SIG-M5 (cell line): Measurements from ENCODE around the gene CMIP.

Source experiments
- DNase-seq: peaks from one replicate; lab custom pipeline; 2025; lab: John Stamatoyannopoulos, UW

CMIP gene

DNA sequence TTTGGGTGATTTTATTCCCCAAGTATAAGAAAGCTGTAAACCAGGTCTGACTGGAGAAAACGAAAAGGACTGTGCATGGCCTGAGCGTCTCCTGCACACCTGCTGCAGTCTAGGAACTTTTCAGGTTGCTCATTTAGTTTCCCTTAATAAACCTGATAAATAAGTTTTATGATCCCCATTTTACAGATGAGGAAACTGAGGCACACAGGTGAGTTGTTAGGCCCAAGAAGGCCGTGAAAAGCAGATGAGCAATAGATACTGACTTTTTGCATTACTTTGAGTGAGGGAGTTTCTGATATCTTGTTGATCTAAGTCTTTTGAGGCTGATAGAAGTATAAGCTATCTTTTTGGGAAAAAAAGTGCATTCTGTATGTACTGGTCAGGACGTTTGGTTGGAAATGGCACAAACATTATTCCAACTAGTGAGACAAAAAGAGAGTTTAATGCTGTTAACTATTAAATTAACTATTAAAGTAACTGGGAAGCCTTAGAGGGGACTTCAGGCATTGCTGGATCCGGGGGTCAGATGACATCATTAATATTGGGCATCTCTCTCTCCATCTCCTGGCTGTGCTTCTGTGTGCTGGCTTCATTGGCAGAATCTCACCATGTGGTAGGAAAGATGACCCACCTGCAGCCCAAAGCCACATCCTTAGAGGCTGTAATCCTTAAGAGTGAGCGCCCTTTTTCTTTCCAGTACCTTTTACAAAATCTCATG is 163.4 kb downstream of the CMIP start:
- no peak for DNase-seq

DNA sequence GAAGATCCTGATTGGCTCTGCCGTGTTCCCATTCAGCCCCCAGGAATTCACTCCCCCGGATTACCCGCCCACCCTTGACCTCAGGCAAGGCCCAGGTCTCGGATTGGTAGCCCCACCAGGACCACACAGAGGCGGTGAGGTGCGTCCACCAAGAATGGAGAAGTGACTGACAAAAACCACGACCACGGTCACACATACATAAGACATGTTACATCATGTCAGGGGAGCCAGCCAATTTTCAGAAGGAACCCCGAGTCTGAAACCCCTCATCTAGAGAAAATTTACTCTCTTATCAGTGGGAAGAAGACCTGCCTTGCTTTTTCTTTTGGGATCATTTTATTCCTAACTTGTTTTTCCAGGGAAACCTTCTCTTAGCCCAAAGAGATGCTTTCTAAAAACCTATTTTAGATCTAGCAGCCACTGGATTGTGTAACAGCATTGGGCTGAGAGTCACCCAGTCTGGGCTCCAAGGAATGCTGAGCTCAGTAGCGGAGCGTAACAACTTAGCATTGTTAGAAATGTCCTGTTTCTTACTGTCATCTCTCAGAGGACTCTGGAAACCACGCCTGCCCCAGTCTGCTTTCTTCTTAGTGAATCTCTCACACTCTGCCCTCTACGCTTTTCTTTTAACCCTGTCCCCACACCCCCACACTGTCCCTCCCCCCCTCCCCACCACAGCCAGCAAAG is 164.1 kb downstream of the CMIP start:
- DNase-seq, result no peak

DNA sequence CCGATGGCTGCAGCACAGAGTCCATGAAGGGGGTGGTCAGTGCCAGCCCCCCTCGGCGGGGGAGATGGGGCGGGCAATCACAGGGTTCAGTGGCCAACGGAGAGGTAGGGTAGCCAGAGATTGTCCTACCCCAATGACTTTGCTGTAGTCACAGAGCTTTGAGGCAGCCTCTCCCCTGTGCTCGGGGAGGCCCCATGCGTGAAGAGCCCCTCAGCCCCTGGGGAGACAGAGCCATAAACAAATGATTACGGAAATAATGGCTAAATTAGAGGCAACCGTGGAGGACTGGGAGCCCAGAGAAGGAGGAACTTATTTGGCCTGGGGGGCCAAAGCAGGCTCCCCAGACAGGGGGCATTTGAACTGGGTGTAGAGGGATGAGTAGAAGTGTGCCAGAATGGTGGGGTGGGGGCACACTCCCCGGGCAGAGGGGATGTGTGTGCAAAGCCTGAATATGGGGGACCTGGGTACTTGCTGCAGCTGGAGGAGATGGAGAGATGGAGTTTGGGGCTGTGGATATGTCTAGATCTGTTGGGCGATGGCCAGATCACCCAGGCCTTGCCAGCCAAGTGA is 164.8 kb downstream of the CMIP start:
- DNase-seq, result no peak

DNA sequence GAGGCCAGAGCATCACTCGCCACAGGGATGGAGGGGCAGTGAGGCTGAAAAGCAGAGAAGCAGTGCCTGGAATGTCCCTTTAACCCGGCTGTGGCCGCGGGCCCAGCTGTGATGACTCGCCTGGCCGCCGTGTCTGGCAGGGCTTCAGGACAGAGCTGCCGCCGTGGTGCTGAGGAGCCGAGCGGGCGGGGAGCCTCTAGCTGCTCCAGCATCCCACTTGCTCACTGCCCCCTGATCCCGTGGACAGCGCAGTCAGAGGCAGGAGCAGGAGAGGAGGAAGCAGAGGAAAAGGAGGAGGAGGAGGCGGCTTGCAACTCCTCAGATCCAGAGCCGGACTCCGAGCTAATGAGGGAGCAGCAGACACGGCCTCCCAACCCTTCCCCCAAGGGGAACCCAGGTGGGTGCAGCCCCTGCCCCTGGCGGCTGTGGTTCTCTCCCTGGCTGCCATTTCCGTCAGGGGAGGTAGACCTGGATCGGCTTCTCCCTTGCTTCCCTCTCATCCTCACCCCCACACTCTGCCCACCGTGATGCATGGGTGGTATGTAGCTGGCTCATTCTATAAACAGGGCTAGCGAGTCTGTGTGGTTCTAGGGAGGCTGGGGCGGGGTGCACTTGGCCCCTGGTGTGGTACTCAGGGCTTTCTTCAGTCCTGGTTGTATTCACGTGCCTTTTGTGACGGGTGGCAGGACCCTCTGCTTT is 165.7 kb downstream of the CMIP start:
- DNase-seq, result no peak

DNA sequence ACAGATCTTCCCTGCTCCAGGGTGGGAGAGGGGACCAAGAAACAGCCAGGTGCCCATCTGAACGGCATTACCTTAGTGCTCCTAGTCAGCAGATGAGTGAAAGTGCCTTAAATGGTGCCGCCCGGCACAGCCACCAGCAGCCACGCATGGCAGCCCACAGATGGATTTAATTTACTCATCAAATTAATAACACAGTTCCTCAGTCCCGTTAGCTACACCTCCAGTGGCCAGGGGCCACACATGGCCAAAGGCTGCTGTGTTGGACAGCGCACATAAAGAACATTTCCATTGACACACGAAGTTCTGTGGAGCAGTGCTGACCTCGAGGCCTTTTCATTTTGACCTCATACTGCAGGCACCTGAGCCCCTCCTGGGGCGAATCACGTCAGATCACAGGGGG is 166.3 kb downstream of the CMIP start:
- DNase-seq, result no peak

DNA sequence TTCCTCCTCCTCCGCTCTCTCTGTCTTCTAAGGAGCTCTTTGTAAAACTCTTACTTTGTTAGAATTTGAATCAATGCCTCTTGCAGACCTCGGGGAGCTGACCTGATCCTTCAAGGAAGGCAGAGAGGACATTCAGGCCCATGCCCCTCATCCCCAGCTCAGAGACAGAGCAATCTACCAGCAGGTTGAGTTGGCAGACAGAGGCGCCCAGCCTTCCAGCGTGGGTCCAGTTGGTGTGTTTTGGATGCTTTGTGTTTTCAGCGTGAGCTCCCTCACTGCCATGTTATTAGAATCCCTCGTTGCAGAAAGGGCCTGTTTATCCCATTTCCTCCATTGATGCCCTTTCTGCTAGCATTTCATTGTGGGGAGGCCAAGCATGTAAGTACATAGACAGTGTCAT is 167.1 kb downstream of the CMIP start:
- no peak for DNase-seq

DNA sequence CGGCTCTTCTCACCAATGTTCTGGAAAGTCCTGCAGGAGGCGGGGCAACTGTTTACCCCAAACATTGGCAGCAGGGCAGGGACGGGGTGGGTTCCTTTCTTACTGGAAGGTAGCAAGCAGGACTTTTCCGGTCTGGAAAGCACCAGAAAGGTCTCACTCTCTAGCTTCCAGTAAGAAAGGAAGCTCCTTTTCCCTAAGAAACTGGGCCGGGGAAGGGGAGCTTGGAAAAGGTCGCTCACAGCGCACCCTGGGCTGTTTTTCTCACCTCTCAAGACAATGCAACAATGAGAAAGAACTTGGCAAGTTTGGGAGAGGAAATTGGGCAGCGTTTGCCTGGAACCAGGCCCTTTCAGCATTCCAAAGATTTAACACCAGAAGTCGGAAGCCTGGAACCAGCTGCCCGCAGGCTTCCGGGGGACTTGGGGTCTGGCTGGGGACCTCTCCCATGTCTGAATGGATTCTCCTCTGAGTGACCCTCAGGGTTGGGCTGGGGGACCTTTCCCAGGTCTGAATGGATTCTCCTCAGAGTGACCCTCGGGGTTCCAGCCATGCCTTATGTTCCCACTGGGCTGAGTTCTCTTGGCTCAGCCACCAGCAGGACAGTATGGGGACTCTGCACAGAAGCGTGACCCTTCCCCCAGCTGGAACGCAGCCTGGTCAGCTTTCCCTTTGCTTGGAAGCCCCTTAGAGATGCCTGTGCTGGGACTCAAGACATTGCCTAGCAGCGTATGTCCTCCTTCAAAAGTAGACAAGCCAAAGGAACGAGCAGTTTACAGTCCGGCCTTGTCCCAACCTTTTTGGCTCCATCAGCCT is 167.9 kb downstream of the CMIP start:
- DNase-seq, result no peak

DNA sequence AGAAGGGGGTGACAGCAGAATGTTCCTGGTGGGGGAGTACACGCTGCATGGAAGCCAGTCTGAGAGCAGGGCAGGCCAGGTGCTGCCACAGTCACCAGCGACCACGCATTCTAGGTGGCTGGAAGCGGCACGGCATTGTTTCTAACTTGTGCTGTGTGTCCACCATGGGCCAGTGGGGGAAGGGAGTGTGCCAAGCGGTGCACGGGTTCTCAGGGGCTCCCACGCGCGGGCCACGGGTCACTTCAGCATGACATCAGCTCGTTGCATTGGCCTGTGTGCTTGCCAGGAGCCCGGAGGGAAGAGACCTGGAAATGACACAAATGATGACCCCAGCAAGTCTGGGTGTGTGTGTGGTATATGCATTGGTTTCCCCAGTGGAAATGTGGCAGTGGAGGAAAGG is 169.6 kb downstream of the CMIP start:
- DNase-seq, result no peak

DNA sequence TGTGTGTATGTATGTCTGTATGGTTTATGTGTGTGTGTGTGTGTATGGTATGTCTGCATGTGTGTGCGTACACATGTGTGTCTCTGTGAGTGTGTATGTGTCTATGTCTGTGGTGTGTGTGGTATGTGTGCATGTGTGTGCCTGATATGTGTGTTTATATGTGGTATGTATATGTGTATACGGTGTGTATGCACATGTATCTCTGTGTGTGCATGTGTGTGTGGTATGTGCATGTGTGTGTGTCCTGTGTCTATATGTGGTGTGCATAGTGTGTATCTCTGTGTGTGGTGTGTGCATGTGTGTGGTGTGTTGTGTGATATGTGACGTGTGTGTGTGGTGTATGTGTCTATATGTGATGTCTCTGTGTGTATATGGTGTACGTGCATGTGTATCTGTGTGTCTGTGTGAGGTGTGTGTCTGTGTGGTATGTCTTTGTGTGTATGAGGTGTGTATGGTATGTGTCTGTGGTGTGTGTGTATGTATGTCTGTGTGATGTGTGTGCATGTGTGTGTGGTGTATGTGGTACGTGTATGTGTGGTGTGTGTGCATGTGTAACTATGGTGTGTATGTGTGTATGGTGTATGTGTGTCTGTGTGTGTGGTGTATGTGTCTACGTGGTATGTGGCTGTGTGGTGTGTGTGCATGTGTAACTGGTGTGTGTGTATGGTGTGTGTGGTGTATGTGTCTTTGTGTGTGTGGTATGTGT is 170.2 kb downstream of the CMIP start:
- no peak for DNase-seq

DNA sequence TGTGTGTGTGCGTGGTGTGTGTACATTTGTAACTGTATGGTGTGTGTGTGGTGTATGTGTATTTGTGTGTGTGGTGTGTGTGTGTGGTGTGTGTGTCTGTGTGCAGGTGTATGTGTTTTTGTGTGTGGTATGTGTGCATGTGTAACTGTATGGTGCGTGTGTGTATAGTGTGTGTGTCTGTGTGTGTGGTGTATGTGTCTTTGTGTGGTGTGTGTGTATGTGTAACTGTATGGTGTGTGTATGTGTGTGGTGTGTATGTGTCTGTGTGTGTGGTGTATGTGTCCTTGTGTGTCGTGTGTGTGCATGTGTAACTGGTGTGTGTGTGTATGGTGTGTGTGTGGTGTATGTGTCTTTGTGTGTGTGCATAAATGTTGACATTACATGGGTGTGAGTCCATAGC is 170.8 kb downstream of the CMIP start:
- no peak for DNase-seq

DNA sequence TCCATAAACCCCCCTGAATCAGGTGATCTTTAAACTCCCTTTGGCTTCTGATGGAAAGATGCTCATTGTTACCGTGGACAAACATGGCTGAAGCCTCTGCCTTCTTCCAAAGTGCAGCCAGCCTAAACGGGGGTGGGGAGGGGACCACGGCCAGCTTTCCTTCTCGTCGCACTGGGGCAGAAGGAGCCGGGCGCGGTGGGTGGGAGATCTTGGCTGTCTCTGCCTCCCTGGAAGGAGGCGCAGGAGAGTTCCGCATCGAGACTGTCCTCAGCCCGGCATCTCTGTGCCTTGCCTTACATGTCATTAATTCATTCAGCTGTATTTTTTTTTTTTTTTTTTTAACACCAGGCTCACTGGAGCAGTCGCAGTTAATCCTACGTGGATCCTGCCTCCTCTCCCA is 171.2 kb downstream of the CMIP start:
- no peak for DNase-seq

DNA sequence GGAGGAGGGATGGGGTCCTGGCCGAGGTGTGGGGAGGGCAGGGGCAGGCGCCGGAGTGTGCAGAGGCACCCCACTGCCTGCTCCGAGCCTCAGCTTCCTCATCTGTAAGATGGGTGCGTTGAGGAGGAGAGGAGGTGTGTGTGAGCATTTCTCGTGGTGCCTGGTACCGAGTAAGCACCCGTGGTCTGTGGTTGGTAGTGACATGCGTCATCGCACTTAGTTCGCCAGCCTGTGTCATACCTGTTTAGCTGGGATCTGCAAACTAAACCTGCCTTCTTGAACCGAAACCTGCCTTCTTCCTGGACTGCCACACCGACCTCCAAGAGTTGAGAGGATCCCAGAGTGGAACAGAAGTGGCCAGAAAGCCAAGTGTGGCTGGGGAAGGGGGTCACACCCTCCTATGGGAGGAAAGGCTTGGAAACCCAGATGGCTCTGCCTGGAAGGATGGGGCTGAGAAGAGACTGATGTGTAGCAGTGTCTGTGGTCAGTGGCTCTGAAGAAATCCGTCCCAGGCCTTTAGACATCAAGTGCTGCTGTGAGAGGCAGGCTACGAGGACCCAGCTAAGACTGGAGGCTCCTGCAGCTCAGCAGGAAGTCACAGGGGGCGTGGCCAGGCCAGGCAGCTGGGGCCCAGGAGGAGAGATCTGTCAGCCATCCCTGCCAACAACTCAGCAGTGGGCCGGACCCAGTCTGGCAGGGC is 171.9 kb downstream of the CMIP start:
- no peak for DNase-seq

DNA sequence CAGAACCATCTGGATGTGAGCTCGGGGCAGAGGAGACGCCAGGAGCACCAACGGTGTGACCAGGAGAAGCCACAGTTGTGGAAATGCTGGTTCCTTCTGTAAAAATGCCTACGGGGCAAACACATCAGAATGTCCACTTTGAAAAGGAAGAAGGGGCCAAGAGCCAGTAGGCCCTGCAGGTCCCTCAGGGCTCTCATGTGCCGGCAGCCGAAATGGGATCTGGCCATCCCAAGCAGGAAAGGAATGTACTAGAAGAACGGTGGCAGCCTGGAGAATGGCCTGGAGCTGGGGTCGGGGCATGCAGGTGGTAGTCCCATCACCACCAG is 172.4 kb downstream of the CMIP start:
- DNase-seq, result no peak

DNA sequence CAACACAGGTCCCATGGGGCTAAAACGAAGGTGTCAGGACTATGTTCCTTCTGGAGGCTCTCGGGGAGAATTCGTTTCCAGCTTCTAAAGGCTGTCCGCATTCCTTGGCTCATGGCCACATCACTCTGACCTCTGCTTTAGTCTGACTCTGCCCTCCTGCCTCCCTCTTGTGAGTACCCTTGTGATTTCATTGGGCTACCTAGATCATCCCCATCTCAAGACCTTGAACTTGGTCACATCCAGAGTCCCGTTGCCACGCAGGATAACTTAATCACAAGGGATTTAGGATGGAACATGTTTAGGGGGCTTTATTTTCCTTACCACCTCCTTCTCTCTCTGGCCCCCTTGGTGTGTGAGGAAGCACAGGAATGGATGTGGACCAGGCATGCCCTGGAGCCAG is 173.6 kb downstream of the CMIP start:
- no peak for DNase-seq

DNA sequence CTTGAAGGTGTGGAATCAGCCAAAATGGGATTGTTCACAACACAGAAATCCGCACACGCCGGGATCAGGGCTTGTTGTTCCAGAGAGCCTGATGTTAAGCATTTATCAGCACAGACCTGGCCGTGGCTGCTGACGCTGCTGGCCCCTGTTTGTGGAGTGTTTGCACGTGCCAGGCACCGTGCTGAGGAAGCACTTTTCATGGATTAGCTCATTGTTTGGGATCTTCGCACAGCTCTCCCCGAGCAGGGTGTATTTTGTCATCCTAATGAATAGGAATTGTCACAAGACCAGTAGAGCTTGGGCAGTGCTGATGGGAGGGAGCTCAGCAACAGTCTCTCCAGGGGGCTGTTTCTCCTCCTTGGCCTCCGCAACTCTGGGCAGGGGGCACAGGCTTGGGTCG is 174.1 kb downstream of the CMIP start:
- DNase-seq, result no peak

DNA sequence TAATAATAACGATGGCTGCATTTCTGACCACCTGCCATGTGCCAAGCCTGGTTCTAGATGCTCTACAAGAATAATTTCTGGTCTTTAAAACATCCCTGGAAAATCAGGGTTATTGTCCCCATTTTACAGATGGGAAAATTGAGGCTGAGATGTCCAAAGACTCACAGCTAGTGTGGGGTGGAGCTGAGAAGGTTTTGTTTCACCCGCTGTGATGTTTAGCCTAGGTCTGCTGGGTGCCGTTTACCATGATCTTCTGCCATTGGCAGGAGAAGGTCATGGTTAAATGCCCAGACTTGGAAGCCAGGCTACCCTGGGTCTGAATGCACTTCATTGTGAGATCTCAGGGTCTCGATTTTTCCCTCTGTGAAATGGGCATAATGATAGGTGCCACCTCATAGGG is 175.4 kb downstream of the CMIP start:
- no peak for DNase-seq

DNA sequence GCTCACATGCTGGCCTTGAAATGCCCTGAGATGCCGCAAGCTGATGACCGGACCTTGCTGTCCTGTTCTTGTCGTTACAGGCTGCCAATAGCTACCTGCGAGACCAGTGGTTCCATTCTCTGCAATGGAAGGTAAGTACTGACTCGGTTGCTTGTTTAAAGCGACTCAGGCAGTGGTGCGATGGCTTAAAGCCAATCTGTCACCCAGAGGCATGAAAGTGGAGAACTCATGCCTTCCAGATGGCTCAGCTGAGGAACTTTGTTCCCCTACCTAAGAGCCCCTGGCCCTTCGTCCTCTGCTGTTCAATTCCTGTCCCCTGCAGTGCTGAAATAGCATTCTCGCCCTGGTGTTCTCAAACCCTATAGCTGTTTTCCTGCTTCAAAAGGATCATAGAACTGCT is 176.2 kb downstream of the CMIP start:
- DNase-seq, result no peak

DNA sequence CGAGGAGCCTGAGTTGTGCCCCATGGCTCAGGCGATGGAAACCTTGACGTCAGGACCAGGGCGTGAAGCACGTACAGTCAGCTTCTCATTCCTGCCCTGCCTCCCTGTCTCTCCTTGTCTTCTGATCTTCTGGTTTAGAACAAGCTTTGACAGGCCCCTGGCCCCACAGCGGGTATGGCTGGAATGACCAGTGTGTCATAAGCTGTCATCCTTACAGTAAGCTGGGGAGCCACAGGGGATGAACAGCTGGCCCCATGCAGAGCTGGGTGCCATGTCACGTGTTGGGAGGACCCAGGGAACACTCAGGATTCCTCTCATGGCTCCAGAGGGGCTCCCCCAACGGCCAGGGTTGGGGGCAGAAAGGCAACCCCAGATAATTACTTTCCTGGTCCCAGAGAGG is 176.9 kb downstream of the CMIP start:
- DNase-seq, result no peak

DNA sequence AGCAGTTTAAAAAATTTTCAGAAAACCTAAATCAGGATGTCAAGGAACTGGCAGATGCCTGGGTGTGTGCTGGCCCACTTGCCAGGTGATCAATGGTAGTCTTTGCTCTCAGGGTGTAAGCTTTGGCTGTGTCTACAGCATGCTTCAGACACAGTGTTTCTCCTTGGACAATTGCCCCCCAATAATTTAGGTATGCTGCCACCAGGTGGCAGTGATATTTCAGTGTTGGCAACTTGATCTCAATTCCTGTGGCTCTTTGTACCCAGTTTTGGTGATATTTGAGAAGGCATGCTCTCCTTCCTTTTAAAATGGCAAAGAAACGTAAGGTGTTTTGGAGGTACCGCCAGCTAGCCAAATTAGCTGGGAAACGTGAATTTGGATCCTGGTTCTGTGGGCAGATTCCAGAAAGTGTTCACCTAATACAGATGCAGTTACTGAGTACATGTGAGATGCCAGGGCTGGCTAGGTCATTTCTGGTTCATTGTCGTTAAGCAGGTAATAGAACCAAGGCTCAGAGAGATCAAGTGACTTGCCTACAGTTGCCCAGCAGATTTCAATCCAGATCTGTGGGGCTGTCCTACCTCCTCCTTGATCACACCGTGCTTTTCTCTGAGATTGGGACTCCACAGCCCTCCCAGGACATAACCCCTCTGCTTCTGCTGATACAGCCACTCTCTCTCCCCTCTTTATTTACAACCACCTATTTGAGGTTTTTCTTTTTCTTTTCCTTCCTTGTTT is 178.9 kb downstream of the CMIP start:
- no peak for DNase-seq

DNA sequence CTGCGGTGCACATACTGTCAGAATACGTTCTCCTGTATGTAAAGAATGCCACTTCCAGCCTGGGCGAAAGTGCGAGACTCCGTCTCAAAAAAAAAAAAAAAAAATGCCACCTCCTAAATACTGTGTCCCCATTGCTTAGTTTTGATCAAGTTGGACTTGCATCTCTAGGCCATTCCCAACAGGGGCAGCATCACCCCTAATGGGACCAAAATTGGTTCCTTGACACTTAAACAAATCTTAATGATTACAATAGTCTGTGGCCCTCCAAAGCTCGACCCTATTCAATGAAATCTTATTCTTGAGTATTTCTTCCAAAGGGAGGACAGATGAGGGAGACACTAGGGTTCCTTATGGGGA is 179.8 kb downstream of the CMIP start:
- no peak for DNase-seq
